Cardiac muscle cell (in vitro differentiated cells and primary cell): ENCODE data around the gene LNX2. TPM values are rescaled to one million over a fixed set of nuclear protein-coding genes. Genes with fewer than 3 reads are reported as not detected.

Experiments
- DNase-seq, 2 donors: peaks; one replicate each; pipeline versions ENCODE4 v3.0.0 to v3.0.0-alpha.2; 2010 to 2017; ENCODE audit warnings: low read depth in 1 of 2, low spot score in 1 of 2
- H3K27ac ChIP-seq: fragments of 200-600 bp; sonication (generic); 2 replicates; pipeline ENCODE4 v1.5.1; 2016
- H3K27me3 ChIP-seq: fragments of 200-600 bp; sonication (generic); 2 replicates; pipeline ENCODE4 v1.6.0; 2016; ENCODE audit warnings: control low read depth
- H3K36me3 ChIP-seq: fragments of 200-600 bp; sonication (generic); 2 replicates; pipeline ENCODE4 v1.5.1; 2016; ENCODE audit warnings: control low read depth
- H3K4me1 ChIP-seq: fragments of 200-600 bp; sonication (generic); 2 replicates; pipeline ENCODE4 v1.8.1; 2017; ENCODE audit warnings: low read depth, mild to moderate bottlenecking, mixed run types
- H3K4me3 ChIP-seq: fragments of 200-600 bp; sonication (generic); 2 replicates; pipeline ENCODE4 v1.5.1; 2016; ENCODE audit warnings: mild to moderate bottlenecking
- H3K9me3 ChIP-seq: fragments of 200-600 bp; sonication (generic); 2 replicates; pipeline ENCODE4 v1.5.1; 2017; ENCODE audit warnings: low read depth, mild to moderate bottlenecking, control low read depth
- polyA plus RNA-seq: library from polyadenylated mRNA; unstranded; fragments of >200 nt; fragmentation: Nextera tagmentation; extraction: Ambion mirVana; gene quantifications from 2 replicates; pipeline ENCODE4 v1.2.1, GENCODE V29; 2016
- total RNA-seq: library from RNA; depleted of rRNA; stranded (reverse); fragments of >200 nt; gene quantifications from 2 replicates; pipeline ENCODE4 v1.2.3, GENCODE V29; 2016
- TF ChIP-seq, protein P1 (sequence below): IDR thresholded peaks from 2 replicates; pipeline ENCODE4 v1.5.1; 2012; ENCODE audit warnings: low read depth, mild to moderate bottlenecking, low read length

The LNX2 gene
- total and polyA plus RNA-seq, 2 experiments from 2014 or later, result 7.1 to 11.6 TPM

DNA sequence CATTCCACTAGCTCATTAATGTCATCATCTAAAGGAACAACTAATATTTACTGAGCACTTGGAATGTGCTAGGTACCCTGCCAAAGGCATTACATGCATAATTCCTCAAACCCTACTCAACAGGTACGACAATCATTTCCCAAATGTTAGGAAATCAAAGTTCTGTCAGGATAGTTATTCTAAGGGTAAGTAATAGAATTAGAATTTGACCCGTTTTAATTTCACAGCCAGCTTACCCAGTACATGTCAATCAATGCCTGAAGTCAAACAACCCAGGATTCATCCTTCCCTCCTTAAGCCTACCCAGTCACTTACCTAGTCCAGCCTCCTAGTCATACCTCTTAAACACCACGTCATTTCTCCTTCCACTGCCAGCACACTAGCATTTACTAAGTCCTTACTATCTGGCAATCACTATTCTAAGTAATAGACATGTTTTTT lies 2.4 kb downstream of the LNX2 start:
- no peaks in the 10 kb centered on the region for H3K27me3 ChIP-seq
- peaks cover 1% of the 10 kb centered on the region for H3K36me3 ChIP-seq
- TF ChIP-seq, protein P1, sequence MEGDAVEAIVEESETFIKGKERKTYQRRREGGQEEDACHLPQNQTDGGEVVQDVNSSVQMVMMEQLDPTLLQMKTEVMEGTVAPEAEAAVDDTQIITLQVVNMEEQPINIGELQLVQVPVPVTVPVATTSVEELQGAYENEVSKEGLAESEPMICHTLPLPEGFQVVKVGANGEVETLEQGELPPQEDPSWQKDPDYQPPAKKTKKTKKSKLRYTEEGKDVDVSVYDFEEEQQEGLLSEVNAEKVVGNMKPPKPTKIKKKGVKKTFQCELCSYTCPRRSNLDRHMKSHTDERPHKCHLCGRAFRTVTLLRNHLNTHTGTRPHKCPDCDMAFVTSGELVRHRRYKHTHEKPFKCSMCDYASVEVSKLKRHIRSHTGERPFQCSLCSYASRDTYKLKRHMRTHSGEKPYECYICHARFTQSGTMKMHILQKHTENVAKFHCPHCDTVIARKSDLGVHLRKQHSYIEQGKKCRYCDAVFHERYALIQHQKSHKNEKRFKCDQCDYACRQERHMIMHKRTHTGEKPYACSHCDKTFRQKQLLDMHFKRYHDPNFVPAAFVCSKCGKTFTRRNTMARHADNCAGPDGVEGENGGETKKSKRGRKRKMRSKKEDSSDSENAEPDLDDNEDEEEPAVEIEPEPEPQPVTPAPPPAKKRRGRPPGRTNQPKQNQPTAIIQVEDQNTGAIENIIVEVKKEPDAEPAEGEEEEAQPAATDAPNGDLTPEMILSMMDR, result no peak
- no peak for DNase-seq
- no peak overlapping the region for H3K4me3 ChIP-seq
- H3K4me1 ChIP-seq, result peaks cover 23% of the 10 kb centered on the region
- no peak overlapping the region for H3K27ac ChIP-seq
- no peaks in the 10 kb centered on the region for H3K9me3 ChIP-seq

DNA sequence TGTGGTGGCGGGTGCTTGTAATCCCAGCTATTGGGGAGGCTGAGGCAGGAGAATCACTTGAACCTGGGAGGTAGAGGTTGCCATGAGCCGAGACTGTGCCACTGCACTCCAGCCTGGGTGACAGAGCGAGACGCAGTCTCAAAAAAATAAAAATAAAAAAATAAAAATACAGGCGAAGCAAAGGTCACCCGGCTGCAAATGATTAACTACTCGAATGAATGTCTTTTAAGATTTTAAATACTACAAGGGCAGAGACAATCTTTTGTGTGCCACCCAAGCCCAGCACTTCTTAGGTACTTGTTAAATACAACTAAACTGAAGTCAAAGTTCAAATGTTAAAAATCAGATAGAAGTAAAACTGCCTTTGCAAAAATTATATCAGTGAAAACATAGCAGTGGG lies 6.7 kb downstream of the LNX2 start:
- H3K36me3 ChIP-seq, result no peaks in the 10 kb centered on the region
- peaks cover 8% of the 10 kb centered on the region for H3K4me1 ChIP-seq
- H3K27ac ChIP-seq, result no peak overlapping the region
- H3K9me3 ChIP-seq, result no peaks in the 10 kb centered on the region
- no peaks in the 10 kb centered on the region for H3K27me3 ChIP-seq
- DNase-seq, result no peak
- TF ChIP-seq, protein P1, result no peak
- no peak overlapping the region for H3K4me3 ChIP-seq

DNA sequence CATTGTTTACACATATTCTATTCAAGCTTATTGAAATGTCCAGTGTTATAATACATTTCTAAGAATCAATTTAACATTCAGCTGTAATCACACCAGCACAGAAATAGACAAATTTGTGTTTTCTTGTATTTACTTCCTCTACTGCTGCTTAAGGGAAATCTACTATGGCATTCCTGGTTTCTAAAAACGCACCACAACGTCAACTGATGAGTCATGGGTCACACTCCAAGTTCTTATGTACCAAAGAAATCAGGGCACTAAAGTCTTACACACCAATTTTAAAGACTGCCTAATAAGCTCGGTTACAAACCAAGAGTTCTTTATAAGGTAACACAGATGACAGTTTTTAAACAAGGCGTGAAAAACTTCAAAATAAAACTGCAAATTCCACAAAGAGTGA lies 13.2 kb downstream of the LNX2 start:
- H3K27ac ChIP-seq, result no peak overlapping the region
- DNase-seq, result peak; percentile 6 to 83
- H3K9me3 ChIP-seq, result no peaks in the 10 kb centered on the region
- H3K36me3 ChIP-seq, result no peaks in the 10 kb centered on the region
- H3K4me3 ChIP-seq, result no peak overlapping the region
- TF ChIP-seq, protein P1, result no peak
- H3K4me1 ChIP-seq, result no peaks in the 10 kb centered on the region
- H3K27me3 ChIP-seq, result no peaks in the 10 kb centered on the region

DNA sequence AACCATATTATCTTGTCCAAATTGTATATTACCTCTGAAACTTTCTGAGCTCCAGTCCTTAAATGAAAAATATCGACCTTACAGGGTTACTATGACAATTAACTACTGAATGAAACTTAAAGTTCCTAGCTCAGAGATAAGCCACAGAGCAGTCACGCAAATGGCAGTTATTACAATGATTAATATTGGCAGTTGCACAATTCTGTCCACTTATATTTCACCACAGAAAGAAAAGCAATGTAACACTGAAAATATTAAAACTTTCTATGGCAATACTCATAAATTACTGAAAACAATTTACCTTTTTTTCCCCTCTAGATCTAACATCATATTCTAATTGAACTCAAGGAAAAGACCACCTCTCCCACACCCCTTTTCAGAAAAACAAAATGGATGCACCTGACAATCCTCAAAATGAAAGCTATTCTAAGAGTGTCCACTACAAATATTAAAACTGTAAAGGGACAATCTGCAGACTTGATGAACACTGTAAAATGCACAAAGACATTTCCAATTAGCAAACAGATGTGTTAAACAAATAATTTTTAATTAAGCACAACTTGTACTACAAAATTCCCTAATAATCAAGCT lies 14.6 kb downstream of the LNX2 start:
- H3K27me3 ChIP-seq, result no peaks in the 10 kb centered on the region
- no peaks in the 10 kb centered on the region for H3K9me3 ChIP-seq
- H3K36me3 ChIP-seq, result no peaks in the 10 kb centered on the region
- no peak overlapping the region for H3K4me3 ChIP-seq
- TF ChIP-seq, protein P1, result no peak
- DNase-seq, result peak in 1 of 2 donors; percentile 22
- no peak overlapping the region for H3K27ac ChIP-seq
- H3K4me1 ChIP-seq, result no peaks in the 10 kb centered on the region

DNA sequence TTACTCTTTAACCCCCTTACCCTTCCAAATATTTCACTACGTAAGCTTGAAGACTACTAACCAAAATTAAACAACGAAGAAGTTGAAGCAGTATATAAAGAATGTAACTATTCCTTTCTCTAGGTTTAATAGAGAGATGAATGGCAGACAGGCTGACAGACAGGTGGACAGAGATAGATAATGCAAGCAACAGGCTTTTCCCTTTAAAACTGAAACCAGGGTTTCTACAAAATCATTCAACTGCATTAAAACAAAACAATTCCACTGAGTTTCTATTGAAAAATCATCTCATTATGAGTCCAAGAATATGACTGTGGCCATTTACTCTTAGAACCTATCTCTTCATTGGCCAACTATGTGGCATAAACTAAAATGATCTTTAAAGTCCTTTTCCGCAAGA lies 15.2 kb downstream of the LNX2 start:
- H3K9me3 ChIP-seq, result no peaks in the 10 kb centered on the region
- peaks cover 4% of the 10 kb centered on the region for H3K4me1 ChIP-seq
- DNase-seq, result no peak
- H3K36me3 ChIP-seq, result no peaks in the 10 kb centered on the region
- H3K4me3 ChIP-seq, result no peak overlapping the region
- no peaks in the 10 kb centered on the region for H3K27me3 ChIP-seq
- no peak overlapping the region for H3K27ac ChIP-seq
- TF ChIP-seq, protein P1, result no peak

DNA sequence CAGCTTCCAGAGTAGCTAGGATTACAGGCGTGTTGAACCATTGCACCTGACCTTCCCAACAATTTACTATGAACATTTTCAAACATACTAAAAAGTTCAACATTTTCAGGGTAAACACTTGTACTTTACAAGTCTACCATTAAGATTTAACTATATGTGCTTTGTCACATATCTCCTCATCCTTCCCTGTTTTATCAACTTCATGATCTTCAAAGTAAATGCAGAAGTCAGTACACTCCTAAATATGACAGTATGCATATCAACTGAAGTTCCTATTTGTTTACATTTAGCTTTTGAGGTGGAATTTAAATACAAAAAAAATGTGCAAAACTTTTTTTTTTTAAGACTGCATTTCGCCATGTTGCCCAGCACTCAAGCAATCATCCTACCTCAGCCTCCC lies 18.5 kb downstream of the LNX2 start:
- Histone ChIP-seq H3K4me1 (peaks cover 17% of the 10 kb centered on the region), H3K4me3 (no peak overlapping the region), H3K27me3 (no peaks in the 10 kb centered on the region), H3K36me3 (no peaks in the 10 kb centered on the region), H3K9me3 (no peaks in the 10 kb centered on the region), H3K27ac (no peak overlapping the region)
- TF ChIP-seq, protein P1, result no peak
- DNase-seq, result no peak
